ENCODE data around the gene AMBRA1.
A peak's percentile ranks its signal among the peaks of the same experiment; 100 is the strongest.
"Not testable (repeated sequence)": the region's sequence is repeated elsewhere in the genome, so short reads cannot be mapped to it uniquely, and the experiment has no call there.

The AMBRA1 gene

DNA sequence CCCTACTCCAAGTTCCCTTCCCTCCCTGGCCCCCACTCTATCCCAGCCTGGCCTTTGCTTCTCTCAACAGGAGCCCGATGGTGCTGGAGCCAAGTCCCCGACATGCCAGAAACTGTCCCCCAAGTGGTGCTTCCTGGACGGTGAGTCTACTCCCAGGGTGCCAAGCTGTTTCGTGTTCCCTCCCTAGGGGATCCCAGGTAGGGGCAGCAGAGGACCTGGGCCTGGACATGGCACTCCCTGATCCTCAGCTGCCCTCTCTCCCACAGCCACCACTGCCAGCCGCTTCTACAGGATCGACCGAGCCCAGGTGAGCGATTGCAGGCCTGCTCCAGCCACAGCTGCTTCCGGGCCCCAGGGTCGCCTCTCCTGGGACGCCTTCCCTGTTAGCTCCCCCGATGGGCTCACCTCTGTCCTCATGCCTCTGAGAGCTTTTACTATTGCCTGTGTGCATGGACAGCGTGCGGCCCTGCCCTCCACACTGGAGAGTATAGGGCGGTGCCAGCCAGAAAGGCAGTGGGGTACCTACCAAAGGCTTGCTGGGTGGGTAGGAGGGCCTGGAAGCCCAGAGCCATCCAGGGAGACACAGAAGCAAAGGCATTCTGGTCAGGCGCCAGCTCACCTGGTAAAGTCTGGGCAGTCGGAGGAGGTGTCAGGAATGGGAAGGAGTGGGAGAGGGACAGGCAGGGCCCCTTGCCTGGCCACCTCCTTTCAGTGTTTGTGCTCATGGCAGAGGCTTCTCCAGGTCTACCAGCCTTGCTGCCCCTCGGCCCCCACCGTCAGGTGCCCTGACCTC is 217.4 kb downstream of the AMBRA1 start:
- DNase-seq (ENCODE audit: insufficient read length, low spot score): no peak
- FAIRE-seq: no peak
- TF ChIP-seq POLR2A (IDR thresholded peaks at IDR 0.05; ENCODE audit: low read depth, low read length): no peak

DNA sequence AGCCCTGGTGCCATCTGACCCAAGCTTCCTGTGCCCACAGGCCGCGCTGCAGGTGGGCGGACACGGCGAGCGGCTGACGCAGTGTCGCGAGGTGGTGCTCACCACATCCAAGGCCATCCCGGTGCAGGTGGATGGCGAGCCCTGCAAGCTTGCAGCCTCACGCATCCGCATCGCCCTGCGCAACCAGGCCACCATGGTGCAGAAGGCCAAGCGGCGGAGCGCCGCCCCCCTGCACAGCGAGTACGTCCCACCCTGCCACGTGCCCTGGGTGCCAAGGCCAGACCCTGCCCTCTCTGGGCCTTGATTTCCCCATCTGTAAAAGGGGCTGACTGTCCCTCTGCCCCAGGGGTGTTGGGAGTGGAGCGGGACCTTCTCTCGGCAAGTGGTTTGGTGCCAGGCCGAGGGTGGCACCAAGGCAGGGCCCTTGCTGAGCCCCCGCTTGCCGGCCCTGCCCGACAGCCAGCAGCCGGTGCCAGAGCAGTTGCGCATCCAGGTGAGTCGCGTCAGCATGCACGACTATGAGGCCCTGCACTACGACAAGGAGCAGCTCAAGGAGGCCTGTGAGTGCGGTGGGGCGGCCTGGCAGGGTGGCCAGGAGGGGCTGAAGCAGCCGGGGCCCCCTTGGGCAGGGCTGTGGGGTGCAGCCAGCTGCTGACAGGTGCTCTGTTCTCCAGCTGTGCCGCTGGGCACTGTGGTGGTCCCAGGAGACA is 218.3 kb downstream of the AMBRA1 start:
- no peak for FAIRE-seq
- no peak for TF ChIP-seq POLR2A (IDR thresholded peaks at IDR 0.05; ENCODE audit: low read depth, low read length)
- no peak for DNase-seq (ENCODE audit: insufficient read length, low spot score)

DNA sequence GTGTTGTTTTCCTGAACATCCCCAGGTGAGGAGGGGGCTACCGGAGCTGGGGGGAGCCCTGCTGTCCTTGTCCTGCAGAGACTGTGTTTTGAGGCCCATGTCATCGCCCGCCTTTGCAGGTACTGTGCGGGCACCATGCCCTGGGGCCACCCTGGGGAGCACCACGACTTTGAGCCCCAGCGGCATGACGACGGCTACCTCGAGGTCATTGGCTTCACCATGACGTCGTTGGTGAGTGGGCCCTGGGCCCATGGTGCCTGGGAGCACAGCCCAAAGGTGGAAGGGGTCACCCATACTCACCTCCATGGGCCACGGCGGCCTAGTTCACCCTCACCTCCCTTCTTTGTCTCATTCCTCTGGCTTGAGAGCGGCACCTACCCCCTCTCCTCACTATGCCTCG is 219.0 kb downstream of the AMBRA1 start:
- FAIRE-seq: no peak
- no peak for TF ChIP-seq POLR2A (IDR thresholded peaks at IDR 0.05; ENCODE audit: low read depth, low read length)
- DNase-seq (ENCODE audit: insufficient read length, low spot score): no peak

DNA sequence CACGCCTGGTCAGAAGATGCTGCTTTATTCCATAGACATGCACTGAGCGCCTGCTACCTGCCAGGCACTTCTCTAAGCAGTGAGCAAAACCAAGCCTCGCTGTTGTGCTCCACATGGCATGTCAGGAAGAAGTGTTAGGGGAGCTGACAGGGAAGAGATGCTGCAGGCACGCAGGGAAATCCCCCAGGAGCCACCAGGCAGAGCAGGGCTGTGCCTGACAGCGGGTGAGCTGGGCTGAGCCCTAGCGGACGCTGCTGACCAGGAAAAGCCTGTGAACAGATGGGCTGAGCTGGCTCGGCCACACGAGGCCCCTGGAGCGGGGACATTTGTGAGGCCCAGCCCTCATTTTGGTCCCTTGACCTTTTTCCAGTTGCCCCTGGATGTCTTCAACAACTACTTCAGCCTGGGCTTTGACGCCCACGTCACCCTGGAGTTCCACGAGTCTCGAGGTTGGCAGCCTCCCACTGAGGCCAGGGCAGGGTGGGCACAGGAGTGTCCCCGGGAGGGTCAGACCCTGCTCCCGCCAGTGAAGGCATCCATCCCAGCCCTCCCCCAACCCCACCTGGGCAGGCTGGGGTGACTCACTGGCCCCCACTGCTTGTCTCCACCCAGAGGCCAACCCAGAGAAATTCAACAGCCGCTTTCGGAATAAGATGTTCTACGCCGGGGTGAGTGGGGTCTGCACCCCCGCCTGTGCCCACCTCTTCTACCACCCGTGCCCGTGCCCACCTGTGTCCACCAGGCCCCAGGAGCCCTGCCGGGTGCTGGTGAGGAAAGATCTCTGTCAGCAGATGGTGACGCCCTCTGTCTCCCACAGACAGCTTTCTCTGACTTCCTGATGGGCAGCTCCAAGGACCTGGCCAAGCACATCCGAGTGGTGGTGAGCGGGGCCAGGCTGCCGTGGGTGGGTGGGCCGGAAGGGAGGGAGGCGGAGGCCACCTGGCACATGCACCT is 219.8 kb downstream of the AMBRA1 start:
- no peak for DNase-seq (ENCODE audit: insufficient read length, low spot score)
- no peak for TF ChIP-seq POLR2A (IDR thresholded peaks at IDR 0.05; ENCODE audit: low read depth, low read length)

DNA sequence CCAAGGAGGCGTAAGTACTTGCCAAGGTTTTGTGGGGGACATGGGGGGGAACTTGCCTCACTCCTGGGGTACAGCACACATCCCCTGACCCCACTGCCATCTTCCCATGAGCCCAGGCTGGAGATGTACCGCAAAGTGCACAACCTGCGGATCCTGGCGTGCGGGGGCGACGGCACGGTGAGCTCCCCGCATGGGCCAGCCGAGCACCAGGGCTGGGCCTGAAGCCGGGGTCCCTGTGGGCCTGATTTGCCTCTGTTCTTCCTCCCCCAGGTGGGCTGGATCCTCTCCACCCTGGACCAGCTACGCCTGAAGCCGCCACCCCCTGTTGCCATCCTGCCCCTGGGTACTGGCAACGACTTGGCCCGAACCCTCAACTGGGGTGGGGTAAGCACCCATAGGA is 221.3 kb downstream of the AMBRA1 start:
- DNase-seq (ENCODE audit: insufficient read length, low spot score); FAIRE-seq: not testable (repeated sequence)

More for the DNA sequence above, 219.8 kb downstream of the AMBRA1 start:
- no peak for FAIRE-seq

DNA sequence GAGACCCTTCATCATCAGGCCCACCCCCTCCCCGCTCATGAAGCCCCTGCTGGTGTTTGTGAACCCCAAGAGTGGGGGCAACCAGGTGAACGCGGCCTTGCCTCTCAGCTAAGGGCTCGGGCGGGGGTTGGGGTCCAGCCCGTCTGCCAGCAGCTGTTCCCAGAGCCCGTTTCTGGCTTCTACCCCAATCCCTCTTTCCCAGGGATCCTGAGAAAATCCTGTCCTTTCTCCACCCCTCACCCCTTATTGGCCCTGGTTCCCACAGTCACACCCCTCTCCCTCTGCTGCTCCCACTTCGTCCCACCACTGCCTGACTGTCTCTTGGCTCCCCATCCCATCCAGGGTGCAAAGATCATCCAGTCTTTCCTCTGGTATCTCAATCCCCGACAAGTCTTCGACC is 221.7 kb downstream of the AMBRA1 start:
- FAIRE-seq (no peak), DNase-seq (ENCODE audit: insufficient read length, low spot score) (no peak)
- no peak for TF ChIP-seq POLR2A (IDR thresholded peaks at IDR 0.05; ENCODE audit: low read depth, low read length)

DNA sequence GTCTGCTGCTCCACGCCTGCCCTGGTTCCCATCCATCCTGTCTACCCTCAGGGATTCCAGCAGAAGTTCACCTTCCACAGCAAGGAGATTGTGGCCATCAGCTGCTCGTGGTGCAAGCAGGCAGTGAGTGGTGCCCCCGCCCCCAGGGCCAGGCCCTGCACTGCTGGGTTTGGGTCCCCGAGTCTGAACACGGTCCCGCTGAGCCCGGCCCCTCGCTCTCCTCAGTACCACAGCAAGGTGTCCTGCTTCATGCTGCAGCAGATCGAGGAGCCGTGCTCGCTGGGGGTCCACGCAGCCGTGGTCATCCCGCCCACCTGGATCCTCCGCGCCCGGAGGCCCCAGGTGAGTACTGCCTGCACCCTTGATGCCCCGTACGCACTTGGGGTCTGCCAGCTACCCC is 222.6 kb downstream of the AMBRA1 start:
- not testable (repeated sequence) for FAIRE-seq

DNA sequence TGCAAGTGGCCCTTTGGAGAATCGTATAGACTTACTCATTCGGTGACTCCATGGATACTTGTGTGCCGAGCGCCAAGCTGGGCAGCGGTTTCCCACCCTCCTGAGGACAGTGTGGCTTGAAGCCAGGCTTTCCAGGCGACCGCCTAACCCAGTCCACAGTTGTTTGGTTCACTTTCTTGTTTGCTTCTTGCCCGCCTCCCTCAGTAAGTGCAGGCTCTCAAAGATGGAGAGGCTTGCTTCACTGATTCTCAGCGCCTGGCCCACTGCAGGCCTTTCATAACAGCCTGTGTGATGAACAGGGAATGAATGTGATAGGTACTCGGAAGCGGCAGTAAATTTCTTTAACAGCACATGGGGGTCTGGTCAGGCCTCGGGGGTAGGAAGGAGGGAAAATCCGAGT is 223.6 kb downstream of the AMBRA1 start:
- TF ChIP-seq POLR2A (IDR thresholded peaks at IDR 0.05; ENCODE audit: low read depth, low read length): no peak
- FAIRE-seq (no peak), DNase-seq (ENCODE audit: insufficient read length, low spot score) (no peak)

More for the DNA sequence above, 222.6 kb downstream of the AMBRA1 start:
- DNase-seq (ENCODE audit: insufficient read length, low spot score): not testable (repeated sequence)

DNA sequence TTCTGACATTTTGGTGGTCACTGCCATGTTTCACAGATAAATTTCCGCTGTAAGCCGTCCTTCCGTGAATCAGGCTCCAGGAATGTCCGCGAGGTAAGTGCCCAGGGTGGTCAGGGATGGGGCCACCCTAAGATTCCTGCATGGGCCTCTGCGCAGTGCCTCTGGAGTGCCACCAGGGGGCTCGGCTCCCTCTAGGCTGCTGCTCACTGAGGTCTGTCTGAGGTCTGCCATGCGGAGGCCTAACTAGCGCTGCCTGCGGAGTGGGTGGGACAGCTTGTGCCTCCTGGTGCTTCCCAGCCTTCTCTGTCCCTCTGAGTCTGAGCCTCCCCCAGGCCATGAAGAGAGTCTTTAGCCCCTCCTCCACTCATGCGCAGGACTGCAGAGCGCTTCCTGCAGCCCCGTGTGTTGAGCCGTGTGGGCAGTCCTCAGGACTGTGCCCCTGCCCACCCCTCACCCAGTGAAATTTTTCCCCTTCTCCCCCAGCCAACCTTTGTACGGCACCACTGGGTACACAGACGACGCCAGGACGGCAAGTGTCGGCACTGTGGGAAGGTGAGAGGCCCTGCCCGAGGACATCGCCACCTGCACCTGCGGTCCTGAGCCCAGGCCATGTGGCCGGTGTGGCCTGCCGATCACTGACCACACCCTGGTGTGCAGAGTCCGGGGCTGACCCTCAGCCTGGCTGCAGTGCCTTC is 224.2 kb downstream of the AMBRA1 start:
- FAIRE-seq: peak; percentile 80
- no peak for TF ChIP-seq POLR2A (IDR thresholded peaks at IDR 0.05; ENCODE audit: low read depth, low read length)
- DNase-seq (ENCODE audit: insufficient read length, low spot score): peak; percentile 98

DNA sequence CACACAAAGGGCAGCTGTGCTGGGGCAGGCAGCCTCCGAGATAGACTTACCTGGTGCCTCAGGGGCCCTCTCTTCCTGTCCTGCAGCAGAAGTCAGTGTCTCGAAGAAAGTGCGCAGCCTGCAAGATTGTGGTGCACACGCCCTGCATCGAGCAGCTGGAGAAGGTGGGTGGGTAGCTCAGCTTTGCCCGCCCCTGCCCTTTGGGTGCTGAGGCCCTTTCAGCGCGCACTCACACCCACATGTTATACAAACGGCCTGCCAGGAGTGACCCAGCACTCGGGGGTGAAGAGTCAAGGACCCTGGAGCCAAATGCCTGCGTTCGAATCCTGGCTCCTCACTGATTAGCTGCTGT is 225.9 kb downstream of the AMBRA1 start:
- FAIRE-seq: no peak
- TF ChIP-seq POLR2A (IDR thresholded peaks at IDR 0.05; ENCODE audit: low read depth, low read length): no peak

DNA sequence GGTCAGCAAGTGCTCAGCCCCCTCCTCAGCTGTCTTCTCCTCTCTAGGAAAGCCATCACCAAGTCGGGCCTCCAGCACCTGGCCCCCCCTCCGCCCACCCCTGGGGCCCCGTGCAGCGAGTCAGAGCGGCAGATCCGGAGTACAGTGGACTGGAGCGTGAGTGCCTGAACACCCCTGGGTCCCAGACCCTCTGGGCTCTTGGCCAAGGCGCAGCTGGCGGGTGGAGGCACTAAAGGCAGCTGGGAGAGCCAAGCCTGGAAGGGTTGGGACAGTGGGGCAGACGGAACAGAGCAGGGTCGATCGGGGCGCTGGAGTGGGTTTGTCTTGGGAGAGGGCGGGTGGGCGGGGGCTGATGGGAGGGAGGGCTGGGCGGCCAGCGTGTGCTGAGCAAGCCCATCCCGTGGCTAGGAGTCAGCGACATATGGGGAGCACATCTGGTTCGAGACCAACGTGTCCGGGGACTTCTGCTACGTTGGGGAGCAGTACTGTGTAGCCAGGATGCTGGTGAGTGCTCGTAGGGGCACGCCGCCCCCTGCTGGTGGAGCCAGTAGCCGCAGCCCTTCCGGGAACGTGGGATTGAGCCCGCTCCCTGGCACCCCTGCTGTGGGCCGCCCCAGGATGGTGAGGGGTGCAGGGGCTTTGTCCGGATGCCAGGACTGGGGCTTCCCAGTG is 226.4 kb downstream of the AMBRA1 start:
- no peak for DNase-seq (ENCODE audit: insufficient read length, low spot score)
- no peak for FAIRE-seq
- no peak for TF ChIP-seq POLR2A (IDR thresholded peaks at IDR 0.05; ENCODE audit: low read depth, low read length)

More for the DNA sequence above, 225.9 kb downstream of the AMBRA1 start:
- DNase-seq (ENCODE audit: insufficient read length, low spot score): no peak

DNA sequence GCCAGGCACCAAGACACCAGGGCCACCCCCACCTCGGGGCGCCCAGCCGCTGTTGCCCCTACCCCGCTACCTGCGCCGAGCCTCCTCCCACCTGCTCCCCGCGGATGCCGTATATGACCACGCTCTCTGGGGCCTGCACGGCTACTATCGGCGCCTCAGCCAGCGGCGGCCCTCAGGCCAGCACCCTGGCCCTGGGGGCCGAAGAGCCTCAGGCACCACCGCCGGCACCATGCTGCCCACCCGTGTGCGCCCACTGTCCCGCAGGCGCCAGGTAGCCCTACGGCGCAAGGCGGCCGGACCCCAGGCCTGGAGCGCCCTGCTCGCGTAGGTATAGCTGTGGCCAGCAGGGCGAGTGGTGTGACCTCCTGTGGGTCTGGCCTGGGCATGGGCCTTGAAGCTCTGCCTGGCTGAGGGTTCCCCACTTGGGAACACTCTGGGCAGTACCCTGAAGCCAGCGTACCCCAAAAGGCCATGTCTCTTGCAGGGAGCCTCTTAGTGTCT is 227.1 kb downstream of the AMBRA1 start:
- FAIRE-seq (no peak), DNase-seq (ENCODE audit: insufficient read length, low spot score) (no peak)
- no peak for TF ChIP-seq POLR2A (IDR thresholded peaks at IDR 0.05; ENCODE audit: low read depth, low read length)

DNA sequence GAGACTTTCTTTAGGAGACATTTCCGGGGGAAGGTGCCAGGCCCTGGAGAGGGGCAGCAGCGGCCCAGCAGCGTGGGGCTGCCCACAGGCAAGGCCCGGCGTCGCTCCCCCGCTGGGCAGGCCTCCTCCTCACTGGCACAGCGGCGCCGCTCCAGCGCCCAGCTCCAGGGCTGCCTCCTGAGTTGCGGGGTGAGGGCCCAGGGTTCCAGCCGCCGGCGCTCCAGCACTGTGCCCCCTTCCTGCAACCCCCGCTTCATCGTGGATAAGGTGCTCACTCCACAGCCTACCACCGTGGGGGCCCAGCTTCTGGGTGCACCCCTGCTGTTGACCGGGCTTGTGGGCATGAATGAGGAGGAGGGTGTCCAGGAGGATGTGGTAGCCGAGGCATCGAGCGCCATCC is 227.6 kb downstream of the AMBRA1 start:
- no peak for TF ChIP-seq POLR2A (IDR thresholded peaks at IDR 0.05; ENCODE audit: low read depth, low read length)
- no peak for FAIRE-seq

More for the DNA sequence above, 227.6 kb downstream of the AMBRA1 start:
- no peak for DNase-seq (ENCODE audit: insufficient read length, low spot score)

Measured in H54 (cell line).